NT2/D1 (cell line): Measurements from ENCODE around the gene TLCD3B.

ENCODE experiments used
- DNase-seq: peaks from one replicate; pipeline ENCODE4 v3.0.0-alpha.2; 2011; ENCODE audit warnings: low read depth, low spot score
- H3K27me3 ChIP-seq: 2 replicates; pipeline ENCODE4 v1.6.0; 2011; ENCODE audit warnings: mild to moderate bottlenecking; ENCODE audit not compliant: insufficient read length, insufficient read depth
- H3K36me3 ChIP-seq: 2 replicates; pipeline ENCODE4 v1.6.1; 2011; ENCODE audit warnings: mild to moderate bottlenecking, low read length, mixed read lengths; ENCODE audit not compliant: insufficient read depth, insufficient read length
- H3K4me1 ChIP-seq: 2 replicates; pipeline ENCODE4 v1.5.1; 2011; ENCODE audit not compliant: insufficient read depth, insufficient read length
- H3K4me3 ChIP-seq: 2 replicates; pipeline ENCODE4 v1.5.1; 2011; ENCODE audit warnings: low read depth; ENCODE audit not compliant: insufficient read length
- H3K9ac ChIP-seq: 2 replicates; pipeline ENCODE4 v1.6.0; 2011; ENCODE audit warnings: low read depth; ENCODE audit not compliant: insufficient read length
- H3K9me3 ChIP-seq: 2 replicates; pipeline ENCODE4 v1.5.1; 2011; ENCODE audit warnings: mild to moderate bottlenecking, low read length; ENCODE audit not compliant: insufficient read depth
- SUZ12 ChIP-seq: IDR thresholded peaks from 2 replicates; pipeline ENCODE4 v1.6.1; 2011; ENCODE audit not compliant: insufficient read length, insufficient read depth; ENCODE audit errors: extremely low read depth
- YY1 ChIP-seq: IDR thresholded peaks from 2 replicates; pipeline ENCODE4 v1.6.1; 2011; ENCODE audit not compliant: insufficient read length, insufficient read depth
- ZNF274 ChIP-seq: IDR thresholded peaks from 2 replicates; pipeline ENCODE4 v1.6.1; 2011; ENCODE audit warnings: mild to moderate bottlenecking, low read depth, low read length

Gene TLCD3B

DNA sequence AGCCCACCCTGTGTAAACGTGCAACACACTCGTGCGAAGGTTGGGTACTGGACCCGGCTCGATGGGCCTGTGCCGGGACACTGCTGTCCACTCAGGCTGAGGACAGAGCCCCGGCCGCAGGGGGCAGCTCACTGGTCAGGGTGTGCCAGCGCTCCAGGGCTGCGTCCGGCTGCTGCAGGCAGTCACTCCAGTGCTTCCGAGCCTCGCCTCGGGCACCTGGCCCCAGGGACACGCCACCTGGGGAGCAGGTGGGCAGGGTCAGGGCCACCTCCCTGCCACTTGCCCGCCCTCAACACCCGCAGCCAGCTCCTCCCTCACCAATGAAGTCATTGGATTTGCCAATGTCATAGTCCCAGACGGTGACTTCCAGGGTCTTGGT, 25.0 kb downstream of the TLCD3B start:
- Histone ChIP-seq H3K36me3 (peaks cover 60% of the 10 kb centered on the region), H3K4me3 (no peak overlapping the region), H3K4me1 (peaks cover 22% of the 10 kb centered on the region), H3K27me3 (peaks cover 7% of the 10 kb centered on the region), H3K9me3 (no peaks in the 10 kb centered on the region), H3K9ac (no peak overlapping the region)
- DNase-seq, result no peak
- TF ChIP-seq YY1, result no peak
- no peak for TF ChIP-seq ZNF274
- no peak for TF ChIP-seq SUZ12

DNA sequence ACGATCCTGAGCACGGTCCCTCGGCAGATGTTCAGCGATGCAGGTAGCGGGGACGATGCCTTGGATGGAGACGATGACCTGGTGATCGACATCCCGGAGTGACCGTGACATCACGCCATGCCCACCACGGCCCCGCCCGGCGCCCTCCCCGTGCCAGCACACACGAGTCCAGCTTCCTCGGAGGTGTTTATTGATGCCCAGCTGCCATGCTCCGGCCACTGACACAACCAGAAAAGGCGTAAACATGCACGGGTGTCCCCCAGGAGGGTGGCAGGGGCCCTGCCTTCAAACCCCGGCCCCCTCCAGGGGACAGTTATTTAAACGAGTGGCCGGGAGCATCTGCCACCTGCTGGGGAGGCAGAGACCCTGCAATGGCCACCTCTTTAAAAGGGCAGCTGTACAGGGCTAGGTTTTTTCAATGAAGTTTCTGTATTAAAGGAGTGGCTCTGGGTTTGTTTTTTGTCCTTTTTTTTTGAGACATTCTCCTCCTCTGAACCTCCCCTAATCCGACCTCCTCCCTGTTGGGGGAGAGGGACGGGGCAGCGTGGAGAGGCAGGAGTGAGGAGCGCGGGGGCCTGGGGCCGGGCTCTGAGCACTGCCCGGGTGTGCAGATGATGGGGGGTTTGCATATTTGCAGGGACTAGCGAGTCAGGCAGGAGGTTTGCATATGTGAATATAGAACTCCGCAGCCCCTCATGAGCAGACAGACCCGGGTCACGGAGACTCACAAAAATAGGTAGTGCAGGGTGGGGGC, 25.6 kb downstream of the TLCD3B start:
- Histone ChIP-seq H3K27me3 (peaks cover 6% of the 10 kb centered on the region), H3K9me3 (no peaks in the 10 kb centered on the region), H3K9ac (no peak overlapping the region), H3K36me3 (peaks cover 66% of the 10 kb centered on the region), H3K4me3 (no peak overlapping the region), H3K4me1 (peaks cover 21% of the 10 kb centered on the region)
- DNase-seq, result no peak
- no peak for TF ChIP-seq YY1
- TF ChIP-seq ZNF274, result no peak
- no peak for TF ChIP-seq SUZ12

DNA sequence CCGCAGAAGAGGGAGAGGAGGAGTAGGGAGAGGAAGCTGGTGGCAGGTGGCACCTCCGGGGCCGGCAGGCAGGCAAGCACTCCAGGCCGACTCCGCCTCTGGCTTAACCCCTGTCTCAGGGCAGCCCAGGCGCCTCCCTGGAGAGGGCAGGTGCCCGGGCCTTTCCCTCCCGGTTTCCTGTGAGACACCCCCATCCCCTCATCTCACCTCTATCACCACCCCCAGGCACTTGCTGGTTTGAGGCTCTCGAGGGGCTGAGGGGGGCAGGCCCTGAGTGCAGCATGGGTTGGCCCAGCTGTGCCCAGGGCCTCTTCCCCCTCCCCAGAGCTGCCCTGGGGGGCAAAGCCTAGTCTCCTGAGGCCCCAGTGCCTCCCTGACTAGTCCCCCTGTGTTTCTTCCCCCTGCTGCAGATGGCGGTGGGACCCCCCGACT, 26.2 kb downstream of the TLCD3B start:
- Histone ChIP-seq H3K36me3 (peaks cover 73% of the 10 kb centered on the region), H3K9ac (peak overlapping the region; percentile 42), H3K4me1 (peaks cover 14% of the 10 kb centered on the region), H3K27me3 (no peaks in the 10 kb centered on the region), H3K9me3 (no peaks in the 10 kb centered on the region), H3K4me3 (no peak overlapping the region)
- TF ChIP-seq YY1 (no peak), ZNF274 (no peak), SUZ12 (no peak)
- no peak for DNase-seq

DNA sequence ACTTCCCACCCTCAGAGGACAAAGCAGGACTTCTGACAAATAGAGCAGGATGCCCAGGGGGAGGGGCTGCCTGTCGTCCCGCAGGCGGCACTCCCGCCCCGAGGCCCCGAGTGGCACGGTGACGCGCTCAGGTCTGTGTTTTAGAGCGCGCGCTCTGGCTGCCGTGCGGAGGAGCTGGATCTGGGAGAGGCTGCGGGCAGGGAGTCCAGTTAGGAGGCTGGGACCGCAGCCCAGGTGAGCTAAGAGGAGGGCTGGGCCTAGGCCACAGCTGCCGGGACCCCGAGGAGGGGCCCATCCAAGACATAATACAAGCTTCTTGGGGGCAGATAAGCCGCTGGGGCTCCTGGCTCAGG, 26.7 kb downstream of the TLCD3B start:
- Histone ChIP-seq H3K36me3 (peaks cover 77% of the 10 kb centered on the region), H3K9ac (no peak overlapping the region), H3K9me3 (no peaks in the 10 kb centered on the region), H3K27me3 (no peaks in the 10 kb centered on the region), H3K4me1 (peaks cover 14% of the 10 kb centered on the region), H3K4me3 (no peak overlapping the region)
- TF ChIP-seq SUZ12 (no peak), YY1 (no peak), ZNF274 (no peak)
- no peak for DNase-seq

DNA sequence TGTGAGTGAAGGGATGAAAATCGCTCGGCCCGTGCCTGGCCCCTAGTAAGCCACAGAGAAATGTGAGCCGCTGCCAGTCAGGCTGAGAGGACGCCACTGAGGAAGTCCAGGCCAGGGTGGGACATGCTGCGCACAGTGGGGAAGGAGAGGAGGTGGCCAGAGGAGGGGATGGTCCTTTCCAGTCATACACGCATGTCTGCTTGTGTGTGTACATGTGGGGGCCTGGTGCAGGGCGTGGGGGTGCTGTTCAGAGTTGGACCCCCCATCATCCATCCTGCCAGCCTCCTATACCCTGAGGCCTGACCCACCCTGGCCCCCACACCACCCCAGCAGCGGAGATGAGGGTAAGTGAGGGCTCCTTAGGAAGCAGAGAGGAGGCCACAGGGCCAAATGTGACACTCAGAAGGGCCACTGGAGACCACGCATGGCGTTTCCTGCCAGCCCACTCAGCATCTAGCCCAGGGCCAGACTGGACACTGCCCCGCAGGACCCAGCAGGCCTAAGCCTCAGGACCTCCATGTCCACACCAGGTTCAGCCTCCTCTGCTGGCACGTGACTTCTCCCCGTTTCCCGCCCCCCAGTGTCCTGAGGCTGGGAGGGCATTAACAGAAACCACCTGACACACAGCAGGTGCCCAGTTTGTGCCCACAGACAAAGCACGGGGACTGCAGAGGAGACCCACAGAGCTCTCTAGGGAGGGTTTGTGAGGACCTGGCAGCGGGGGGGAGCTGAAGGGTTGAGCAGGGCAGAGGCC, 27.2 kb downstream of the TLCD3B start:
- no peak overlapping the region for H3K9ac ChIP-seq
- H3K27me3 ChIP-seq, result no peaks in the 10 kb centered on the region
- H3K9me3 ChIP-seq, result no peaks in the 10 kb centered on the region
- peaks cover 14% of the 10 kb centered on the region for H3K4me1 ChIP-seq
- no peak for DNase-seq
- H3K36me3 ChIP-seq, result peaks cover 83% of the 10 kb centered on the region
- no peak overlapping the region for H3K4me3 ChIP-seq
- TF ChIP-seq SUZ12 (no peak), YY1 (no peak), ZNF274 (no peak)

DNA sequence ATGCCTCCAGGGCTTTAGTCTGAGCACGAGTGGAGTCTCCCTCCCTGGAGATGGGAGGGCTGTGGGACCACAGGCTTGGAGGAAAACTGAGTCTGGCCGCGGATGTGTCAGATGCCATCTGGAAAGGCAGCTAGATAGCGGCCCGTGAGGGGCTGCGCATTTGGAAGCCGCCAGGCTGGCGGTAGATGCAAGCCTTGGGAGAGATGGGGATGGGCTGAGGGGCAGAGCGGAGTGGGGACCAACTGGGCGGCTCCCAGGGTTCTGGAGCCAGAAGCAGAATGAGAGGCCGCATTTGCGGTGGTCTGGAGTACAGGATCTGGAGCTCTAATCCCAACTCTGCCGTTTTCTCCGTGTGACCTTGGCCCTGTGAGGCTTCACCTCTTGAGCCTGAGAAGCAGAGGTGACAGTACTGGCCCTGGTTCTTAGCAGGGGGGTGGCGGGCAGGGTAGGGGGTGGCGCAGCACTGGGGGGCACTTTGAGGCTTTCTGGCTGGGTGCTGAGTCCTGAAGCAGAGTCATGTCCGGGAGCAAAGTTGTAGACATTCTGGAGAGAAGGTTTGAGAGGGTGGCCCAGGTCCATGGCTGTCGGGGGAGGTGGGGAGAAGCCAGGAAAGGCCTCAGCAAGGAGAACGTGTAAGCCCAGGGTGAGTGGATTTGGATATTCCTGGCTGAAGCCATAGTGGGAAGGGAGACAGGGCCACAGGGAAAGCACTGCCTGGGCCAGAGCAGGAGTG, 28.3 kb downstream of the TLCD3B start:
- H3K4me1 ChIP-seq, result peaks cover 14% of the 10 kb centered on the region
- TF ChIP-seq ZNF274 (no peak), YY1 (no peak), SUZ12 (no peak)
- H3K36me3 ChIP-seq, result peaks cover 90% of the 10 kb centered on the region
- DNase-seq, result no peak
- no peaks in the 10 kb centered on the region for H3K9me3 ChIP-seq
- H3K9ac ChIP-seq, result peak overlapping the region; percentile 21
- no peak overlapping the region for H3K4me3 ChIP-seq
- no peaks in the 10 kb centered on the region for H3K27me3 ChIP-seq
